Nucleus accumbens (tissue), 56 donors: Measurements from ENCODE around the gene CYTH1.
"Not testable (repeated sequence)": the region's sequence is repeated elsewhere in the genome, so short reads cannot be mapped to it uniquely, and the experiment has no call there.

Experiments
- DNase-seq, 56 donors: peaks; one replicate each; lab custom pipeline; 2025; lab: John Stamatoyannopoulos, UW

CYTH1 gene

DNA sequence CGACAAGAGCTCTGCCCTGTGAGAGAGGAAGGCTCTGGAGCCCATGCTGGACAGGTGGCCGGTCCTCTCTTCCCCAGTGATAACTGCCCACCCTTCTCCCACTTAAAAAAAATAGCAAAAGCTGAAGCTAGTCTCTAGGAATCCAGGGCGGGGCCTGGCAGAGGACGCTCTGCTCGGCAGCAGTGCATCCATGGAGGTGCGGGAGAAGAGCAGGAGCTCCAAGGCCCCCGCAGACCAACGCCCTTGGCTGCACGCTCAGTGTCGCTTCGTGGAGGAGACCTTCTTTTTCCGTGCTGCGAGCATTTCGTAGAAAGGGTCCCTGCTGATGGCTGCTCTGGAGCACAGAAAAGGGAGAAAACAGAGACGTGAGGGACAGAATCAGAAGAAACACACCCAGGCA, 106.2 kb downstream of the CYTH1 start:
- no peak for DNase-seq

DNA sequence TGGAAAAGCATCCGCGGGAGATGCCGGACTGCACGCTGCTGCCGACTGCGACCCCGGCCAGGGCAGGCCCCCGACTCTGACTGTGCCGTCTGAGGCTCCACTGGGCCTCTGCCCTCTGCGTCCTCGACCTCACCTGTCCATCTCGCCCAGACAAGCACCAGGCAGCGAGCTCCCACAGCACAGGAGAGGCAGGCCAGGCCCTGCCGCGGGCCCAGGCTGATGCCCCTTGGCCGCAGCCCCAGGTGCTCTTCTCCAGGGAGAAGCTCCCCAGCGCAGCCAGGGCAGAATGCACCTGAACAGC, 106.8 kb downstream of the CYTH1 start:
- no peak for DNase-seq

DNA sequence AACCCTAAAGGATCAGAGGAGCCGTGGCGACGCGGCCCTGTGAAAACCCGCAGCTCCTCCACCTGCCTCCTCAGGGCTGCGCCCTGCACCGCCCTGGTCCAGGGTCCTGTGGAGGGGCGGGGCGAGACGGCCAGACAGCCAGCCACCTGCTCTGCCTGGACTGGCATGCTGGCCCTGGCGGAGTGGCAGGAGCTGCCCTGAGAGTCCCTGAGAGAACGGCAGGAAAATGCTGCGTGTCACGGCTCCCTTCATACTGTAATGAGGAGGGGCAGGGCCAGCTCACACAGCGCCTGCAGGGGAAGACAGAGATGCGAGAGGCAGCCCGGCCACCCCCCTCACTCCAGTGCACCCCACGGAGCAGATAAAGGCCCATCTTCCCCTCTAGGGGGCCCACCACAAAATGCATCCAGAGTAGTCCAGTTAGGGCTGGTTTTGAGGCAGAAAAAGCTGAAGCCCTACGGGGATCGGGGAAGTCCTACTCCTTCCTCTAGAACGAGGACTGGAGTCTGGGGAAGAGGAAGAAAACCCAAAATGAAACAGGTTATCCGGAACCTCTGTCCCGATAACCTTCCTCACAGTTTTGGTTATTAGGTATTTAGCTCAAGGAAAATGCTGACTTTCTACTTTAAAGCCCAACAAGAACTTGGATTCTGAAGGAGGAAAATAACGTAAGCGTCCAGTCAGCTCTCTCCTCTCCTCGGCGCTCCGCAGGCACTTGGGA, 107.3 kb downstream of the CYTH1 start:
- DNase-seq, result no peak

DNA sequence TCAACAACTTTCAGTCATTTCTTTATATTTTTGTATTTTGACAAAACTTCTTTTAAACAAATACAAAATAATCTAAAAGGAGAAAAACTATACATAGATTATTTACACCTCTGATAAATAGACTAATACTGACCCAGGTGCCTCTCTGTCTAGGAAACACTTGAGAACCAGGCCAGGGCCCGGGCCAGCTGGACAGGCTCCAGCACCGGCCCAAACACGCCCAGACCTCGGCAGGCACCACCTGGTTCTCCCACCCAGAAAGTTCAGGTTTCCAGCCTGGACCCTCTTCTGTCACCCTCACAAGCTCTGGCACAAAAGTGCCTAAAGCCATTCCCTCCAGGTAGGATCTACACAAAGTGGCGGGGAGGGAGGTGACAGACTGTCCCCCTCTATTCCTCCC, 107.9 kb downstream of the CYTH1 start:
- DNase-seq, result no peak

GRCh38 chr17:78673395-78673794, 108.7 kb downstream of the CYTH1 start:
- no peak for DNase-seq

- peak in 1 of 56 donors; percentile 9 for DNase-seq
Observed at GRCh38 chr17:78672871-78673371, 109.2 kb downstream of the CYTH1 start.

DNA sequence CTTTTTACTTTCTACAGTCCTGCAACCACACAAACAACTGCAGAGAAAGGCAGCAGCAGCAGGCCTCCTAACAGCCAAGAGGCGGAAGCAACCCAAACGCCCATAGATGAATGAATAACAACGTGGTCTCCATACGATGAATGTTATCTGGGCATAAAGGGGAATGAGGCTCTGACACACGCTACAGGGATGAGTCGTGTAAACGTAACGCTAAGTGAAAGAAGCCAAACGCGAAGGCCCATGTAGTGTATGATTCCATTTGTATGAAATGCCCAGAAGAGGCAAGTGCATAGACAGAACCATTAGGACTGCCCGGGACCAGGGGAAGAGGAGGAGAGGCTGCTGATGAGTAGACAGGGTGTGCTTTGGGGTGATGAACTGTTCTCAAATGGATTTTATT, 110.1 kb downstream of the CYTH1 start:
- DNase-seq, result no peak

- not testable (repeated sequence) for DNase-seq
Observed at GRCh38 chr17:78671726-78672001, 110.4 kb downstream of the CYTH1 start.

DNA sequence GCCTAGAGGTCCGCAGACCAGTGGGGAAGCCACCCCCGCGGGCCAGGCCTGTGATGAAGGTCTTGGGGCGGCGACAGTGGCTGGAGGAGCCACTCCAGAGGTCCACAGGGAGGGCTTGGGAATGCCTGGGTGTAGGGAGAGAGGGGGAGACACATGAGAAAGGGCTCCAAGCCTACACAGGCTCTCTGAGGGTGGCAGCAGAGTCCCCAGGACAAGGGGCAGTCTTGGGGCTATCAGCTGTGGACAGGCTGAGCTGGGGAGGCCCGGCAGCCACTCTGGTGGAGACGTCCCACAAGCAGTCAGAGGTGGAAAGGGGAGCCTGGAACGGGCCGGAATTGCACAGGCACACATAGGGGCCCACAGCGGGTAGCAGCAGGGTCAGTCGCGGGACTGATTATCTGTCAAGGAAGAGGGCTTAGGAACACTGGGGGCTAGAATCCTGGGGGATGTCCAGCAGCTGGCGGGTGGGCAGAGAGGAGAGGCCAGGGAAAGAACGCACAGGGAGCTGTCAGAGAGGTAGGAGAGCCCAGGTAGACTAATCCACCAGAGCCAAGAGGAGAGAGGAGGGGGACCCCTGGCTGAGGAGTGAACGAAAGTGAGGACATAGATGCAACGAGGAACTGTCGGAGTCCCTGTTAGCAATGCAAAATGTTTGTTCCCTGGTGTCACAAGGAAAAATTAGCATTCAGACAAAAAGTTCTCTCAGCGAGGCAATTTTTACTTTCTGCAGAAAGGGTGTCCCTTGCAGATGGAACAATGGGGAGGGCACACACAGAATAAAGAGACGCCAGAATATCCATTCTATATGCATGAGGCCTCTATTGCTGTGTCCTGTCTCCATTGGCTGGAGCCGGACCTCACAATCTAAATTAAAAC, 111.0 kb downstream of the CYTH1 start:
- no peak for DNase-seq

GRCh38 chr17:78669975-78670518, 112.0 kb downstream of the CYTH1 start:
- no peak for DNase-seq

DNA sequence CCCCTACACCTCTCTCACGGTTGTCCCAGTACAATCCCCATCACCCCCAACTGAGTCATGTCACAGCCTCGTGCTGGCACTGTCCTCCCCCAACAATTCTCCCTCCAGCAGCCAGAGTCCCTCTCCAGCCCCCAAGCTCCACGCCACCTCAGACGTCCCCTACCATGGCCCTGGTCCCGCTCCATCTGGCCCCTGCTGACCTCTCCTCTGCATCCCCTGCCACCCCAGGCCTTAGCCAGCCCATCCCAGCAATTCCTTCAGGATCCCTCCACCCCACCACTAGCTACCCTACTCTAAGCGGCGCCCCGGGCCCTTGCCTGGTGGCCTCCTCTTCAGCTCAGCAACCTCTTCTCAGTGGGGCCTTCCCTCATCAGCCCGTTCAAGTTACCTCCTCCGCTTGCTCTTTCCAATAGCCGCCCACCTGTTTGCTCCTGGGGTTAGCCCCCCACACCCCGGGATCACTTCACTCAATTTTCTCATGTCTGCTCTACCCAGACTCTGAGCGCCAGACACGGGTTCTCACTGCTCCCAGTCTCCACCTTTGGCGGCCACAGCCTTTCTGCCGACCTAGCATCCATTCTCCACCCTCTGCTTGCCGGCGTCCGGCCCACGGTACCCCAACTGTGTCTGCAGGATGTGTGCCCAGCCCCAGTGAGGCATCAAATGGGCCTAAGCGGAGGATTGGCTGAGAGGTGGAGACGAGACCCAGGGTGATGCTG, 112.7 kb downstream of the CYTH1 start:
- no peak for DNase-seq

DNA sequence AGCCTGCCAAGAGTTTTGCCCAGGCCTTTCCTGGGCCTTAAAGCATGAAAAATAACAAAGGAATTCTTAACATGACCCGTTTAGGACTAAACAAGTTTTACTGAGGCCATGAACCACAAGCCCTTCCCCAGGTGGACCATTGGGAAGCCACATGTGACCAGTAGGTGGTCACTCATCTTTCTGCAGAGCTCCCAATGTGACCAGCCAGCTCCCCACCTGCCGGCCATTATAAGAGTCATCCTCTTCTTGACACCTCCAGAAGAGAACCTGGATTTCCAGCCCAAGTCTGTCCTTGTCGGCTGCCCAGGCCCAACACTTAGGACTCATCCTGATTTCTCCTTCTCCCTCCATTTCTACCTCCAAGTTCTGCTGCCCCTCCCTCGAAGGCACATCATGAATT, 113.2 kb downstream of the CYTH1 start:
- DNase-seq, result no peak

DNA sequence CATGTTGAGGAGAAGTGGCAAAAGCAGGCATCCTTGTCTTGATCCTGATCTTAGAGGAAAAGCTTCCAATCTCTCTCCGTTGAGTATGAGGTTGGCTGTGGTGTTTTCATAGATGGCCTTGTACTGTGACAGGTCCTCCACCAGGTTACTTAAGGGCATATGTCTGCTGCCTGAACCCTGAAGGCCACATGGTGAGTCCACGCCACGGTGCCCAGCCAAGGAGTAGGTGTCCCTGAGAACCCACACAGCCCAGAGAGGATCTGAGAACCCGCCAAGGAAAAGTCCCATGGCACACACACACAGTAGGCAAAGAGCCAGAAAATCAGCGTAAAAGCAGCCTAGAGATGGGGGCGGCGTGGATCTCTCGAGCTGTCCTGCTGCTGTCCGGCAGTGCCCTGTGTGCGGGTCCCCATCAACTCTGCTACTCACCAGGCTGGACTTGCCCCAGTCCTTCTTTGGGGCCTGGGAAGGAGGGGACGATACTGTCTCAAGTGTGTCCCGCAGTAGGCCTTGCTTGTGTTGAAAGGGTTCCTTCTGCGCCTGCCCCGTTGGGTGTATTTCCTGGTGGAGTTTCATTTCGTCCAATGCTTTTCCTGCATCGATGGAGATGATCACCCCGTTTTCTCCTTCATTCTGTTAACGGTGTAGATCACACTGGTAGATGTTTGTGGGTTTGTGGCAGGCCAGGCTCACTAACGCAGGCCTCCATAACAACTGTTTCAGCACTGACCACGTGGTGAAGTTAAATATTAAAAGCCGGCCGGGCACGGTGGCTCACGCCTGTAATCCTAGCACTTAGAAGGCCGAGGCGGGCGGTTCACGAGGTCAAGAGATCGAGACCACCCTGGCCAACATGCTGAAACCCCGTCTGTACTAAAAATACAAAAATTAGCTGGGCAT, 114.1 kb downstream of the CYTH1 start:
- no peak for DNase-seq

GRCh38 chr17:78667091-78667490, 115.0 kb downstream of the CYTH1 start:
- no peak for DNase-seq

DNA sequence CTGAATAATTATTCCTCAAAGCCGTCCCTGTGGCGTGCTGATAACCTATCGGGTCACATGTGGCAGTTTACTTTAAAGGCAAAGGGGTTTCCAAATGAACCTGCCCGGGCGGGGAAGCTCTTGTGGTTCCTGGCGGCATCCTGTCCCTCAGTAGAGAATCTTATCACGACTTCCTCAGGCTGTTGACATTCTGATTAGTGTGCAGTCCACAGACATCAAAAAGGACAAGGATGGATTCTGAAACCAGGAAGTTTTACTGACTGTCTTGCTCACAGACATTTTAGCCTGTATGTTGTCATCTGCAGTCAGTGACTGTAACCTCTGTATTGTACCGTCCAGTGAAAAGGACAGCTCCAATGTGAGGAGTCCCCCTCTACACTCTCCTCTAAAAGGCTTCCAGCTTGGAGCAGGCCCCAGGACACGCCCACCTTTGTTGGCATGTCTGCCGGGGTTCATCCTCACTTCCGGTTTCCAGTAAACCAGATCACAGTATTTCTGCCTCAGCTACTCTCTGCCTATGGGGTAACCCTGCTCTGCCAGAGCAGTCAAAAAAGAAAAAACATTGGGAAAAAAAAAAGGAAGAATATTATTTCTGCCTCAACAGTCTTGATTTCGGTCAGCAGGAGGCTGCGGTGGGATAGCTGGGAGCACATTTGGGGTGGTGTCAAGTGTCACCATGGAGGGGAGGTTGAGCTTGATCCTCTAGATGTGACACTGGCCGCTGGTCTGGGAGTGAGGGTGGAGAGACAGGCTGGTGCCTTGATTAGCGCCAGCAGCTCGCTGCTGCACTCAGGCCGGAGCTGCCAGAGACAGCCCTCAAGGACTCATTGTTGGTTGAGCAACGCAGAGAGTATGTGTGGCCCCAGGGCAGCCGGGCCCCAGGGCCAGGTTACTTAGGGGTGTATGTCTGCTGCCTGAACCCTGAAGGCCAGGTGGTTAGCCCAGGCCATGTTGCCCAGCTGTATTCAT, 115.8 kb downstream of the CYTH1 start:
- peak in 1 of 56 donors; percentile 12 for DNase-seq

- DNase-seq, result no peak
Observed at GRCh38 chr17:78665387-78665951, 116.6 kb downstream of the CYTH1 start.

GRCh38 chr17:78664476-78665386, 117.3 kb downstream of the CYTH1 start:
- DNase-seq, result no peak
